Activated naive CD8-positive, alpha-beta T cell treated with anti-CD3 and anti-CD28 coated beads for 36 hours (primary cell): ENCODE data around the gene DAGLA. TPM values are rescaled to one million over a fixed set of nuclear protein-coding genes. Genes with fewer than 3 reads are reported as not detected.

Experiments
- DNase-seq: peaks from one replicate; pipeline ENCODE4 v3.0.0; 2021
- H3K27ac Mint-ChIP-seq: one replicate; pipeline ENCODE4 v1.8.0; 2022; ENCODE audit warnings: mild to moderate bottlenecking, moderate library complexity, mixed read lengths
- H3K27me3 Mint-ChIP-seq: one replicate; pipeline ENCODE4 v1.8.0; 2022; ENCODE audit warnings: mild to moderate bottlenecking, mixed read lengths
- H3K36me3 Mint-ChIP-seq: one replicate; pipeline ENCODE4 v1.8.0; 2021; ENCODE audit warnings: mild to moderate bottlenecking, mixed read lengths
- H3K4me1 Mint-ChIP-seq: one replicate; pipeline ENCODE4 v1.8.0; 2021; ENCODE audit warnings: mixed read lengths
- H3K4me3 Mint-ChIP-seq: one replicate; pipeline ENCODE4 v1.8.0; 2022; ENCODE audit warnings: mild to moderate bottlenecking, moderate library complexity, mixed read lengths
- H3K9me3 Mint-ChIP-seq: one replicate; pipeline ENCODE4 v1.8.0; 2022; ENCODE audit warnings: mixed read lengths
- total RNA-seq, 2 experiments: library from RNA; stranded (reverse); gene quantifications; one replicate each; pipeline ENCODE4 v1.2.3, GENCODE V29; 2021

DAGLA gene
- total RNA-seq, 2 experiments from 2014 or later = 0.12 to 0.22 TPM

- Mint-ChIP-seq H3K9me3 (no peaks in the 10 kb centered on the region), H3K4me1 (peaks cover 13% of the 10 kb centered on the region), H3K27ac (no peak overlapping the region), H3K36me3 (no peaks in the 10 kb centered on the region), H3K4me3 (no peak overlapping the region), H3K27me3 (peaks cover 10% of the 10 kb centered on the region)
- no peak for DNase-seq
Measured at GRCh38 chr11:61781585-61781984, 101.4 kb downstream of the DAGLA start.

GRCh38 chr11:61782299-61782698 is 102.1 kb downstream of the DAGLA start:
- Mint-ChIP-seq H3K36me3 (no peaks in the 10 kb centered on the region), H3K4me1 (peaks cover 10% of the 10 kb centered on the region), H3K27ac (no peak overlapping the region), H3K27me3 (peaks cover 8% of the 10 kb centered on the region), H3K9me3 (no peaks in the 10 kb centered on the region), H3K4me3 (no peak overlapping the region)
- DNase-seq = no peak

- Mint-ChIP-seq H3K9me3 (no peaks in the 10 kb centered on the region), H3K4me1 (peaks cover 8% of the 10 kb centered on the region), H3K27ac (no peak overlapping the region), H3K27me3 (peaks cover 7% of the 10 kb centered on the region), H3K4me3 (no peak overlapping the region), H3K36me3 (no peaks in the 10 kb centered on the region)
- DNase-seq = no peak
Measured at GRCh38 chr11:61782841-61783240, 102.7 kb downstream of the DAGLA start.

DNA sequence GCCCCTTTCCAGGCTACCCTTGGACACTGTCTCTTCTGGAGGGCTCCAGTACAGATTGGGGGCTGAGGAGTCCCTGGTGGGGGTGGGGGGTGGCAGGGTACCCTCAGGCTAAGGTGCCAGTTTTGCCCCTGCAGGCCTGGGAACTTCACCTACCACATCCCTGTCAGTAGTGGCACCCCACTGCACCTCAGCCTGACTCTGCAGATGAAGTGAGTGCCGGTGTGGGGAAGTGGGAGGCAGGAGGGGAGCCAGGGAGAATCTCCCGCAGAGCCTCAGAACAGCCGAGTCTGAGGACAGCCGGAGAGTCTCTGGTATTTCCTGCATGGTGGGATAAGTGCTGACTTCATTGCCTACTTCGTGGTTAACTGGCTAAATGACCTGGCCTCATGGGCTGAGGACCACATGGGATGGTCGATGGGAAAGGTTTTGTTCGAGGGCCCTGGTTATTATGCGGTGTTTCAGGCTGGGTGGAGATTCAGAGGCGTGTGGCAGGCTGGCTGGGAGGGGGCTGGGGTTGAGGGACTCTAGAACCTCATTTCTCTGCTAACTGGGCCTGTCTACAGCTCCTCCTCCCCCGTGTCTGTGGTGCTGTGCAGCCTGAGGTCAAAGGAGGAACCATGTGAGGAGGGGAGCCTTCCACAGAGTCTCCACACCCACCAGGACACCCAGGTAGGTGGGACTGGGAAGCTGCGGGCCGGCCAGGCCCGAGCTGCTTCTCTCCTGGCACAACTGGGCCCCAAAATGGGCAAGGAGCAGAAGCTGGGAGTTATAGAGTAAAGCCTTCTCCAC is 103.7 kb downstream of the DAGLA start:
- no peaks in the 10 kb centered on the region for H3K27me3 Mint-ChIP-seq
- no peaks in the 10 kb centered on the region for H3K9me3 Mint-ChIP-seq
- DNase-seq = no peak
- peaks cover 8% of the 10 kb centered on the region for H3K4me1 Mint-ChIP-seq
- no peak overlapping the region for H3K27ac Mint-ChIP-seq
- H3K36me3 Mint-ChIP-seq = peaks cover 3% of the 10 kb centered on the region
- H3K4me3 Mint-ChIP-seq = no peak overlapping the region

GRCh38 chr11:61784506-61784805 is 104.3 kb downstream of the DAGLA start:
- peaks cover 5% of the 10 kb centered on the region for H3K36me3 Mint-ChIP-seq
- no peak overlapping the region for H3K27ac Mint-ChIP-seq
- no peaks in the 10 kb centered on the region for H3K27me3 Mint-ChIP-seq
- peaks cover 11% of the 10 kb centered on the region for H3K4me1 Mint-ChIP-seq
- no peaks in the 10 kb centered on the region for H3K9me3 Mint-ChIP-seq
- DNase-seq = no peak
- no peak overlapping the region for H3K4me3 Mint-ChIP-seq

DNA sequence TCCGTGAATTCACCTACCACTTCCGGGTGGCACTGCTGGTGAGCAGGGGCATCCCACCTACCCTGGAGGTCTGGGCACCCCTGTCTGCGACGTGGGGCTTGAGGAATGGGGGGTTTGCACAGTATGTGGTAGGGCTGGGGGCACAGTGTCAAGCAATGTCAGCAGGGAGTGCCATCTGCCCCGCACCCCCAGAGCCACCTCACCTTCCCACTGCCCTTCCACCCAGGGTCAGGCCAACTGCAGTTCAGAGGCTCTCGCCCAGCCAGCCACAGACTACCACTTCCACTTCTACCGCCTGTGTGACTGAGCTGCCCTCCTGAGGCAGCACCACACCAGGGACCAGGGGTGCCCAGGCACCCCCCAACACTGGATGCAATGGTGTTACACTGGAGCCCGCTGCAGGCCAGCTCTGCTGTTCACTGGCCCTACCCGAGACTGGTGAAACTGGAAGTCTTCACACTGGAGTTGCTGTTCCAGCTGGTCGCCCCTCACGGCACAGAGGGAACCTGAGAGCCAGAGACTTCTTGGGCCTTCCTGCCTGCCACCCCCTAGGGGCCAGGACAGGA is 105.7 kb downstream of the DAGLA start:
- no peak for DNase-seq
- H3K9me3 Mint-ChIP-seq = no peaks in the 10 kb centered on the region
- peaks cover 8% of the 10 kb centered on the region for H3K36me3 Mint-ChIP-seq
- H3K4me3 Mint-ChIP-seq = no peak overlapping the region
- H3K4me1 Mint-ChIP-seq = peaks cover 14% of the 10 kb centered on the region
- H3K27me3 Mint-ChIP-seq = no peaks in the 10 kb centered on the region
- H3K27ac Mint-ChIP-seq = no peak overlapping the region

GRCh38 chr11:61787928-61788491 is 107.8 kb downstream of the DAGLA start:
- H3K4me3 Mint-ChIP-seq = no peak overlapping the region
- H3K4me1 Mint-ChIP-seq = peaks cover 14% of the 10 kb centered on the region
- DNase-seq = no peak
- no peaks in the 10 kb centered on the region for H3K9me3 Mint-ChIP-seq
- no peak overlapping the region for H3K27ac Mint-ChIP-seq
- H3K36me3 Mint-ChIP-seq = peaks cover 15% of the 10 kb centered on the region
- no peaks in the 10 kb centered on the region for H3K27me3 Mint-ChIP-seq

- Mint-ChIP-seq H3K9me3 (no peaks in the 10 kb centered on the region), H3K4me1 (peaks cover 36% of the 10 kb centered on the region), H3K27me3 (no peaks in the 10 kb centered on the region), H3K4me3 (peak overlapping the region; percentile 86), H3K27ac (peak overlapping the region; percentile 100), H3K36me3 (peaks cover 39% of the 10 kb centered on the region)
- peak; percentile 51 for DNase-seq
Measured at GRCh38 chr11:61791737-61792309, 111.6 kb downstream of the DAGLA start.

DNA sequence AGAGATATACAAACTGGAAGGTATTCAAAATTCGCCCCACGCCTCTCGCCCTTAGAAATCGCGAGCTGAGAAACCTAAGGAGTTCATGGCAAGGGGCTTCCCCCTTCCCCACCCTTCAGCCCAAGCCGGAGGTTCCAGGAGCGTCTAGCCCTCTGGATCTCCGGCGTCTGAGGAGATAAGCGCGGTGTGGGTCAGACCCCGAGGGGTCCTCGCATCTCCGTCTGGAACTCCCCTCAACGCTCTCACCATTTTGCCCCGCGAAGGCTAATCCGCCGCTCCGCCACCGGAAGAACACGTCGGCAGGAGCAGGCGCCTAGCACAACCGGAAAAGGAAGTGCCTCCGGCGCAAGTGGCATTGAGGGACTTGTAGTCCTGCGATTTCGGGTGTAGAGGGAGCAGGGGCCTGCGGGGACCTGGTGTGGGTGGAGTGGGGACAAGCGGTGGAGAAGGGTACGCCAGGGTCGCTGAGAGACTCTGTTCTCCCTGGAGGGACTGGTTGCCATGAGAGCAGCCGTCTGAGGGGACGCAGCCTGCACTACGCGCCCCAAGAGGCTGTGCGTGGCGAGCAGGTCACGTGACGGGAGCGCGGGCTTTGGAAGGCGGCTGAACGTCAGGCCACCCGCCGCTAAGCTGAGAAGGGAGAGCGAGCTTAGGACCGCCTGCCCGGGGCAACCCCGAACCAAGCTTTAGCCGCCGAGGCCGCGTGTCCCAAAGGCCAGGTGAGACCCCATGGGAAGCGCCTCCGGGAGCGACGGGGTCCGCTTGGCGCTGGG is 112.3 kb downstream of the DAGLA start, which contains the start of the genes FEN1 and TMEM258:
Gene FEN1 (plus strand): TSS at position 602 of the 773 bp plus-strand sequence. CDS start 2,451 bp downstream, outside the sequence.
Gene TMEM258 (minus strand): TSS at position 290 of the 773 bp plus-strand sequence. CDS start 41 bp downstream, at position 249.
- Mint-ChIP-seq H3K27ac (peak within 1 kb of the TSS; percentile 100), H3K36me3 (peaks cover 45% of the 10 kb centered on the region), H3K4me1 (peaks cover 41% of the 10 kb centered on the region), H3K4me3 (peak within 1 kb of the TSS; percentile 86), H3K9me3 (no peaks in the 10 kb centered on the region), H3K27me3 (no peaks in the 10 kb centered on the region)
- DNase-seq = peak; percentile 90

- peaks cover 50% of the 10 kb centered on the region for H3K36me3 Mint-ChIP-seq
- peak overlapping the region; percentile 100 for H3K27ac Mint-ChIP-seq
- H3K9me3 Mint-ChIP-seq = no peaks in the 10 kb centered on the region
- no peaks in the 10 kb centered on the region for H3K27me3 Mint-ChIP-seq
- peak overlapping the region; percentile 86 for H3K4me3 Mint-ChIP-seq
- H3K4me1 Mint-ChIP-seq = peaks cover 43% of the 10 kb centered on the region
- DNase-seq = no peak
Measured at GRCh38 chr11:61793083-61793828, 113.1 kb downstream of the DAGLA start.

GRCh38 chr11:61793829-61794204 is 113.6 kb downstream of the DAGLA start:
- H3K4me1 Mint-ChIP-seq = peaks cover 40% of the 10 kb centered on the region
- no peaks in the 10 kb centered on the region for H3K9me3 Mint-ChIP-seq
- H3K27me3 Mint-ChIP-seq = no peaks in the 10 kb centered on the region
- H3K27ac Mint-ChIP-seq = peak overlapping the region; percentile 77
- DNase-seq = no peak
- peak overlapping the region; percentile 86 for H3K4me3 Mint-ChIP-seq
- peaks cover 49% of the 10 kb centered on the region for H3K36me3 Mint-ChIP-seq

DNA sequence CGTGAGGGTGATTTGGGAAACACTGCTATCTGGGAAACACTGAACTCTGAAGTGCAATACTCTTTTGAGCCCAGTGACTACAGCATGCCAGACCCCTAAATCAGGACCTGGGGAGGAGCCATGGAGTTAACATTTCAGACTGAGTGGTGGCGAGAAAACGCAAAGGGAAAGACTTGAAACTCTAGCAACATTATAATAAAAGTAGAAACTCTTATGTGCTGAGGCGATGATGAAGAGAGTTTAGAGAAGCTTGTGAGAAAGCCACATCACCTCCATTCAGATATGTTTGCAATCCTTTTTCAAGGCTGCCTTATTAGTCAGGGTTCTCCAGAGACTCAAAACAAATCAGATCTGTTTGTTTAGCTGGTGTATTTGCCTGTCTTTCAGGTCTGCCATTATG is 114.4 kb downstream of the DAGLA start:
- Mint-ChIP-seq H3K4me1 (peaks cover 36% of the 10 kb centered on the region), H3K9me3 (no peaks in the 10 kb centered on the region), H3K27ac (no peak overlapping the region), H3K4me3 (peak overlapping the region; percentile 15), H3K27me3 (no peaks in the 10 kb centered on the region), H3K36me3 (peaks cover 52% of the 10 kb centered on the region)
- no peak for DNase-seq

GRCh38 chr11:61795459-61795858 is 115.3 kb downstream of the DAGLA start:
- peak overlapping the region; percentile 9 for H3K4me3 Mint-ChIP-seq
- H3K4me1 Mint-ChIP-seq = peaks cover 36% of the 10 kb centered on the region
- H3K27me3 Mint-ChIP-seq = no peaks in the 10 kb centered on the region
- H3K36me3 Mint-ChIP-seq = peaks cover 55% of the 10 kb centered on the region
- H3K9me3 Mint-ChIP-seq = no peaks in the 10 kb centered on the region
- no peak for DNase-seq
- H3K27ac Mint-ChIP-seq = no peak overlapping the region

- no peaks in the 10 kb centered on the region for H3K27me3 Mint-ChIP-seq
- H3K4me1 Mint-ChIP-seq = peaks cover 37% of the 10 kb centered on the region
- no peak overlapping the region for H3K27ac Mint-ChIP-seq
- H3K9me3 Mint-ChIP-seq = no peaks in the 10 kb centered on the region
- H3K36me3 Mint-ChIP-seq = peaks cover 57% of the 10 kb centered on the region
- DNase-seq = no peak
- no peak overlapping the region for H3K4me3 Mint-ChIP-seq
Measured at GRCh38 chr11:61795876-61796526, 115.8 kb downstream of the DAGLA start.
